ENCODE results near the gene CNN3. TPM values are rescaled to one million over a fixed set of nuclear protein-coding genes. Genes with fewer than 3 reads are reported as not detected.

CNN3 gene
- total RNA-seq, 2 donors from 2014 or later = 4.4 to 5.9 TPM

DNA sequence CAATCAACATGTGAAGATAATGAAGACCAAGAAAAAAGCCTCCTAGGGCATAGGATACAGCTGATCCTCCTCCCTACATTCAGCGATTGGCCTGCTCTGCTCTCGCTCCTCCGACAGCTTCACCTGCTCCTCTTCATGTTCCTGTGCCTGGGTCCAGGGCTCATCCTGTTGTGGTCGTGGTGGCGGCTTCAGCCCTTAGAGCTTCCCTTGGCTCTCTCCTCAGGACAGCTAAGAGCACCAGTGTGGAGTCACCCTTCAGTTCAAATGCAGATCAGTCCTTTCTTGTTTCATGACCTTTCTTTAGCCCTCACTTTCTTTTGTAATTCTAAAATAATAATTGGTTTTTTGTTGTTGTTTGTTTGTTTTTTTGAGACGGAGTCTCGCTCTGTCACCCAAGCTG lies 18.7 kb downstream of the CNN3 start:
- Mint-ChIP-seq H3K27ac (no peak overlapping the region), H3K9me3 (no peaks in the 10 kb centered on the region), H3K36me3 (no peaks in the 10 kb centered on the region)
- DNase-seq (ENCODE audit: low spot score in 2 of 2) = no peak
- ATAC-seq = no peak

DNA sequence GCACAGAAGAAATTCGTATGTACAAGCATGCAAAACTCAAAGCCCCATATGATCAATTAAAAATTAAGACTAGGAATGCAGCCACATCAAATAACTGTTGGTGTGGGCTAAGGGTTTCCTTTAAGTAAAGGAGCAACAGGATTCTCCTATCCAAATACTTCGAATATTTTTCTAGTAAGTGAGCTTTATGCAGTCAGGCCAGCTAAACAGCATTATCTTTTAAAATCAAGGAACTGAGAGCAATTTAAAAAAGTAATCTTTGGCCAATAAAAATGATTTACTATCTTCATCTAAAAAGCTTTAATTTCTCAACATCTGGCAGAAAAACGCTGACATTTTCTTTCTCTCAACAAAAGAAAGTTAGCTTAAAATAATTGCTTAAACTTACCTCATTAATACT lies 19.8 kb downstream of the CNN3 start:
- no peak for DNase-seq (ENCODE audit: low spot score in 2 of 2)
- no peak for ATAC-seq
- H3K27ac Mint-ChIP-seq = no peak overlapping the region
- H3K9me3 Mint-ChIP-seq = no peaks in the 10 kb centered on the region
- no peaks in the 10 kb centered on the region for H3K36me3 Mint-ChIP-seq

DNA sequence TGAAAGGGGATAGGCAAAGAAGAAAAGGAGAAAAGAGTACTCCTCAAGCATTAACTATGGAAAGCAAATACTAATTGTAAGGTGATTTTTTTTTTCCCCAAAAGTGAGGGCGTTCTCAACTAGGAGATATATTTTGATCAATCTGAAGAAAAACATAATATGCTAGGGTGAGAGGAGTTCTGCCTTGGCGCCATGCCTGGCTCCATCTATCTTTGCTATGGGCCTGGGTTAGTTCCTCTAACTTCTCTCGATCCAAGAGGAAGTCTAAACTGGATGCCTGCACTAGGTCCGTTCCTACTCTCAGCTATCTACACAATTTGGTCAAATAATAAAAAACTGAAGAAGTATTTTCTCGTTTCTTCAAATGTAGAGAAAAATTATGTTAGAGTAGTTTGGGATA lies 20.5 kb downstream of the CNN3 start:
- ATAC-seq (no peak), DNase-seq (ENCODE audit: low spot score in 2 of 2) (no peak)
- Mint-ChIP-seq H3K27ac (no peak overlapping the region), H3K9me3 (no peaks in the 10 kb centered on the region), H3K36me3 (no peaks in the 10 kb centered on the region)

DNA sequence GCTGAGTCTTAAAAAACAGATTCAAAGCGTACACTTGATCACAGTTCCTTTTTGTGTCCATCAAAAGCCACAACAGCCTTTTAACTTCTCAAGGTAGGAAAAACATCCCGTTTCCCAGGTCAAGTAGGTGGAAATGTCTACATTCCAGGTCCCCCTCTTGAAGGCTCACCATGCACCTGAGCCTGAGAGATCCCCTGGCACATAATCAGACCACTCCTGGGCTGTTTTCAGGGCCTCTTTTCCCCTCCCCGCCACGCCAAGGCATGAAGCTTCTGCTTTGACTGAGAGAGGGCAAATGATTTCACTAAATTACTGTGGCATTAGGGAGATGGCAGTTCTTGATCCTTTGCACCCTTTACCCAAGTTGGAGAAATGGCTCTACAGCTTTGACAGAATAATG lies 21.7 kb downstream of the CNN3 start:
- H3K36me3 Mint-ChIP-seq = no peaks in the 10 kb centered on the region
- H3K9me3 Mint-ChIP-seq = no peaks in the 10 kb centered on the region
- no peak overlapping the region for H3K27ac Mint-ChIP-seq
- no peak for DNase-seq (ENCODE audit: low spot score in 2 of 2)
- ATAC-seq = no peak

DNA sequence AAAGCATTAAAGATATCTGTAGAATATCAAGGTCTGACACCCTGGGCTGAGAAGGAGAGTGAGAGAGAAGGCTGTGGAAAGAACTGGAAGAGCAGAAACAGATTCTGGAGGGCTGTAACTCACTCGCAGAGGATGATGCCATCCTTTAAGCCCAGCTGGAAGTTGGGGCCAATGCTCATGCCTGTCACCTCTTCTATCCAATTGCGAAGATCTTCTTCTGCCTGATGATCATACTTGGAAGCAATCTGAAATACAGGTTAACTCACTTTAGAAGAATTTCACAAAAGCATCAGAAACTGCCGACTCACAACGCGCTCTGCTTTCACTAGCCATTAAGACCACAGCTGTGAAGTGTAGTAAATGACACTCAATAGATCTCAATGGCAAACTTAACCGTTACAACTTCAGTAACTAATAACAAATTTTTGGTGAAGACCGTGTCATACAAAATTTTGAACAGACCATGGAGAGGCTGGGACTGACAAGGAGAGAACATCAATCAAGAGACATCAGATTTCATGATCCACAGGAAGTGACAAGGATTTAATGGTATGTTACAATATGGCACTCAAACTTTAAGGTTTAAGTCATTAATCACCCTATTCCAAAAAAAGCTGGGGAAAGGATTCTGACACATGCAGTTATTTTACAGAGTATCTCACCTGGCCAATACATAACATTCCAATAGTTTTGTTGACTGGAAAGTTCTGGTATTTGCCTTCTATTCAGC lies 23.5 kb downstream of the CNN3 start:
- no peaks in the 10 kb centered on the region for H3K36me3 Mint-ChIP-seq
- no peaks in the 10 kb centered on the region for H3K9me3 Mint-ChIP-seq
- no peak for ATAC-seq
- DNase-seq (ENCODE audit: low spot score in 2 of 2) = no peak
- no peak overlapping the region for H3K27ac Mint-ChIP-seq

DNA sequence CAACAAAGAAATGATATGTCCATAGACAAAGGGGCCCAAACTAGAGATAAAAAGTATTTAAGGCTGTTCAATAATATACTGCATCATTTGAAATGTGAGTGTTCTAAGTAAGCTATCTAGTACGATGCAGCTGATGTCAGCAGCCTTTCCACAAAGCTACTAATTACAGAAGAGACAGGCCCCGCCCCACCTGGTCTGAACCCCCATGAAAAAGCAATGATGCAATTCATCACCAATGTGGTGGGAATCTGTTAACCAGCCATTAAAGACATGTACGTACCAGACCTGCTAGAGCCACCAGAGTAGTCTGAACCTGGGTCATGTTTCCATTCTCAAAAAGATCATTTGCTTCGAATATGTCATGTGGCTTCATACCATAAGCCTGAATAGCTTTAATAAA lies 25.1 kb downstream of the CNN3 start:
- no peak for ATAC-seq
- Mint-ChIP-seq H3K36me3 (no peaks in the 10 kb centered on the region), H3K9me3 (no peaks in the 10 kb centered on the region), H3K27ac (no peak overlapping the region)
- DNase-seq (ENCODE audit: low spot score in 2 of 2) = no peak

DNA sequence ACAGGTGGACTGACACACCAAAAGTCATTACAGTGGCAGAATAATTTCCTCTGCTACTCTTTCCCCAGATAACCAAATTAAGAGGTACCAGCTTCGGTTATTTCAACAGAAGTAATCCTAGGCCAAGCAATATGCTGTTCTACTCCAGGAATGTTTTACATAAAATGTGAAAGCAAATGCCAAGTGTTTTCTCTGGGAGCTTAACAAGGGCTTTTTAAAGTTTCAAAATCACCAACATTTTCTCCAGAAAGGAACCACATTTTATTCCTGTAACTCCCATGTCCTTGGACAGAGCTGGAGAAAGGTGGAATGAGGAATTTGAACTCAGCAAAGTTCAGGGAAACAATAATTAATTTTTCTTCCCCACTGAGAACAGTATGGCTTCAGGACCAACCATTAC lies 27.2 kb downstream of the CNN3 start:
- no peaks in the 10 kb centered on the region for H3K36me3 Mint-ChIP-seq
- no peaks in the 10 kb centered on the region for H3K9me3 Mint-ChIP-seq
- no peak overlapping the region for H3K27ac Mint-ChIP-seq
- ATAC-seq = no peak
- DNase-seq (ENCODE audit: low spot score in 2 of 2) = no peak

DNA sequence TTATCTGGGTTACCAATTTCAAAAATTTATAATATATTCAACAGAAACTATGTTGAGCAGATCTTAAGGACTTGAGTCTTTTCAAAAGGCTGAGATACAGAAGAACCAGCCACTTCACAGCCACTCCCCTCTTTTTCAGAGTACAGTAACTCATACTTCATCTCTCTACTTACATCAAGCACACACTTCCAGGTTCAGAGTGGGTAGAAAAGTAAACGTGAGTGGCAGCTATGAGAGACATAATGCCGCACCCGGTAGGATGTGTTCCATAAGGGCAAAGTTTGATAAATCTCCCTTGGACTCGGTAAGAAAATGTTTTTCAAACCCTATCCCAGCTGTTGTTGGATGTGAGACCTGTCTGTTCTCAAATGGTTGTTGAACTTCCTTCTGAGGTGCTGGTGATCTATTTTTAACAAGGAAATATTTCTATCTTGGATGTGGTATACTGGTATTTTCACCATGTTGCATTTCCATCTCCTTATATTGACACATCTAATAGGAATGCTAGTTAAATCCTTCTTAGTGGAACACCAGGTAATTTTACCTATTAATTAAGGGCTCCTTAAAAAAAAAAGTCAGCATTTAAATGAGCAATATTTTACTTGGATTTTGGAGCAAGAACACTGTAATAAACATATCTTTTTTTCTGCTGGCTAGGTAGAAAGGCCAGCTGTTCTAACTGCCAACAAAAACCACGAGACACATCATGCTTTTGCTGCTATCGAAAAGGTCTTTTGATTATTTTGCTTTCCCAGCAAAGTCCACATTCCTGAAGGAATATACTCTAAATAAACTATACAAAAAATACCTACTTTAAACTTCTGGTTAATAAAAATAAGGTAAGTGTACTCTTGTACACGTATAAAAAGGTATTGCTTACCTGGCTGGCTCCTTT lies 28.2 kb downstream of the CNN3 start:
- DNase-seq (ENCODE audit: low spot score in 2 of 2) = no peak
- no peak overlapping the region for H3K27ac Mint-ChIP-seq
- H3K36me3 Mint-ChIP-seq = no peaks in the 10 kb centered on the region
- no peak for ATAC-seq
- H3K9me3 Mint-ChIP-seq = no peaks in the 10 kb centered on the region

DNA sequence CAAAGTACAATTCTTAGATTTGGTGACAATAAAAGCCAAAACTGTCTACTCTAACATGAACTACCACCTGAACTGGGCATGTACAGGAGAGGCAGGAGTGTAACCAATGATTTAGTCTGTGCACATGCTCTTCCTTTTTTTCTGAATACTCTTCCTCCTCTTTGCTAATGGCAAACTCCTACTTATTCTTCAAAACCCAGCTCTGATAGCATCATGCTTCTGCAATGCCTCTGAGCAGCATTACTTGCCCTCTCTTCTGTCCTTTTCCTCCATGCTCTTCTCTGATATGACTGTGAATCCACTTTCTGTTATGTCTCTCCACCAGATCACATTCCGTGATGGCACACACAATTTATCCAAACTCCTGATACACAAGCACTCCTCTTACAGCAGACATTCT lies 31.4 kb downstream of the CNN3 start:
- no peak overlapping the region for H3K27ac Mint-ChIP-seq
- no peaks in the 10 kb centered on the region for H3K9me3 Mint-ChIP-seq
- no peaks in the 10 kb centered on the region for H3K36me3 Mint-ChIP-seq
- no peak for DNase-seq (ENCODE audit: low spot score in 2 of 2)
- no peak for ATAC-seq

DNA sequence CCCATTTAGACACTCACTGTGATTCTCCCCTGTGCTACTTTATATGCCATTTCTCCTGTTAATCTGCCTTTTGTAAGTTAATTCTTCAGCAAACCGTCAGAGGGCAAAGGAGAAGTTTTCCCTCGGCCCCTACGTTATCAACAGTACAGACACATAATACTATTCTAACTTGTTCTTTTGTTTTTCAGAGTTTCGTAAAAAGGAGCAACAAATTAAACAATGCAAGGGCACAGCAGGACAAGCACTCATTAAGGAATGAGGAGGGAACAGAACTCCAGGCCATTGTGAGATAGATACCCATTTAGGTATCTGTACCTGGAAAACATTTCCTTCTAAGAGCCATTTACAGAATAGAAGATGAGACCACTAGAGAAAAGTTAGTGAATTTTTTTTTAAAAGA lies 32.3 kb downstream of the CNN3 start:
- no peak for ATAC-seq
- no peaks in the 10 kb centered on the region for H3K9me3 Mint-ChIP-seq
- H3K36me3 Mint-ChIP-seq = no peaks in the 10 kb centered on the region
- no peak for DNase-seq (ENCODE audit: low spot score in 2 of 2)
- H3K27ac Mint-ChIP-seq = no peak overlapping the region

DNA sequence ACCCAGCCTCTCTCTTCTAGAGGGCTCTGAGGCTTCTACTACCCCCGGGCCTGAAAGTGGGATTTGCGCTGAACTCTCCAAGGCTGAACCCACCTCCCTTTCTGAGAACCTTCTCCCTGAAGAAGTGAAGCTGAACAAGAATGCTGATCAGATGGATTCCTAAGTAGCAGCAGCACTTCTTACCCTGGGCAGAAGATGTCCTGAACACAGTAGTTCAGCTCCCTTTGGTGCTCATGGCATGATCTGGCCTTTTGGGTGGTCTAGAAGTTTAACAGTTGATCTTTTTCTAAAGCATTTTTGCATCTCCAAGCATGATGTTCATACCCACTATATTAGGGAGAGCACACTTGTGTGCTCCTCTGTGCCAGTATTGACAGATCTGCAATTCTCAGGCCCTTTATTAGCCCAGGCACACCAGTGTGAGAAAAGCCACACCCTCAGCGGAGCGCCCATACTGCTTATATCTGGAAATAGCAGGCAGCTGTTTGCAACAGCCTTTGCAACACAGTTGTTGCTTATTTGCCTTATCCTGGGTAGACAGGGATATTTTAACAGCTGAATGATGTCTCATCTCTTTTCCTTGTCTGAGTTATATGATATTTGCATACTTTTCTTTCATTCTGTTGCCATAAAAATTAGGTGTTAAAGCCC lies 34.2 kb downstream of the CNN3 start:
- H3K27ac Mint-ChIP-seq = no peak overlapping the region
- H3K9me3 Mint-ChIP-seq = no peaks in the 10 kb centered on the region
- DNase-seq (ENCODE audit: low spot score in 2 of 2) (no peak), ATAC-seq (no peak)
- H3K36me3 Mint-ChIP-seq = no peaks in the 10 kb centered on the region

DNA sequence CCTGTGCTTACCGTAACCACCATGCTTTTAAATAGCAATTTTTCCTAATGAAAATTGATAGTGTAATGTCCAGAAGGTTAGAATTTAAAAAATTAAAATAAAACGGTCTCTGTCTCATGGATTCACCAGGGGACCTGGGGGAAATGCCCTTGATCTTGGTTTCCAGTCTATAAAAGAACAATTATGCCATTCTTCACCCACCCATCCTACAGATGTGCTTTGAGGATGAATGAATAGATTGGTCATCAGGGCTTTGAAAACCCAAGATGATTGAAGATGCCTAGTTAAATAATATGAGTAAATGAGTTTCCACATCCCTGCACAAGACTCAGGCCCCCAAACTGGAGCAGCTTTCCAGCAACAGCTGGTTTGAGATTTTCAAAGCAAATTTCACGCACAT lies 38.7 kb downstream of the CNN3 start:
- DNase-seq (ENCODE audit: low spot score in 2 of 2) (no peak), ATAC-seq (no peak)
- Mint-ChIP-seq H3K27ac (no peak overlapping the region), H3K36me3 (no peaks in the 10 kb centered on the region), H3K9me3 (no peaks in the 10 kb centered on the region)

DNA sequence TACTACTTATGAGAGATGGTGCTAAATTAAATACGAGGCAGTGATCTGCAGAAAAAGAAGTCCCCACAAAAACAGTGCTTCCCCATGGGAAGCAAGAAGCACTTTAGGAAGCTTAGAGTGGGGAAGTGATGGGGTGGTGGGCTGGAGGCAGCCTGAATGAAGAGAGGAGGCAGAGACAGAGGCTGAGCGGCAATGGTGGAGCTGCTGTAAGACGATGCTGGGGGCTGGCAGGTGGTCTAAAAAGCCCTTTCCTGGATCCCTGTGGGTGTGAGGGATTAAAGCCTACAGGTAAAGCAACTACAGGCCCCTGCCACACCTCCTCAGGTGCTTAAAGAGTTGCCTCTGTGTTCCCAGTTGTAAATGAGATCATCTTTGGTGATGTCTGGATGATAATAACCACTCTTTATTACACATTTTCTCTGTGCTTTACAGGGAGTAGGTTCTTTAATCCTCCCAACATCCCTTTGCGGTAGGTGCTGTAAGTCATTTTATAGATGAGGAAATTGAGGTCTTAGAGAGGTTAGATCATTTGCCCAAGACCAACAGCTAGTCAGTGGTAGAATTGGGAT lies 39.2 kb downstream of the CNN3 start:
- Mint-ChIP-seq H3K36me3 (no peaks in the 10 kb centered on the region), H3K9me3 (no peaks in the 10 kb centered on the region), H3K27ac (no peak overlapping the region)
- DNase-seq (ENCODE audit: low spot score in 2 of 2) (no peak), ATAC-seq (no peak)

DNA sequence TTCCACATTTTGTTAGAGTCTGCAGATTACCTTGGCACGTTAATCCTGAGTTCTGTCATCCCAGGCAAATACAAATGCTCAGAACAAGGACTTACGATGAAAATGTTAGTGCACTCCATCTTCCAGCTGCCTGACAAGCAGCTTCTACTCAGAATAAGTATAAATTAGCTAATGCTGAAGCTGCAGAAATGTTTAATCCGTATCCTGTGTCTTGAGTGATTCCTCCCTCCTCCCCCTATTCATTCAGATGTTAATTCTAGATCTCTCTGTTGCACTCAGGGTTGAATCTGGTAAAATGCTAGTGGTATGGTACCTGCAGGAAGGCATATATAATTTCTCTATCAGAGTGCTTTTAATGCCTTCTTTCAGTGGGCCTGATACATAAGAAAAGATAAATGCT lies 39.8 kb downstream of the CNN3 start:
- DNase-seq (ENCODE audit: low spot score in 2 of 2) = no peak
- no peak for ATAC-seq
- Mint-ChIP-seq H3K27ac (no peak overlapping the region), H3K36me3 (no peaks in the 10 kb centered on the region), H3K9me3 (no peaks in the 10 kb centered on the region)

DNA sequence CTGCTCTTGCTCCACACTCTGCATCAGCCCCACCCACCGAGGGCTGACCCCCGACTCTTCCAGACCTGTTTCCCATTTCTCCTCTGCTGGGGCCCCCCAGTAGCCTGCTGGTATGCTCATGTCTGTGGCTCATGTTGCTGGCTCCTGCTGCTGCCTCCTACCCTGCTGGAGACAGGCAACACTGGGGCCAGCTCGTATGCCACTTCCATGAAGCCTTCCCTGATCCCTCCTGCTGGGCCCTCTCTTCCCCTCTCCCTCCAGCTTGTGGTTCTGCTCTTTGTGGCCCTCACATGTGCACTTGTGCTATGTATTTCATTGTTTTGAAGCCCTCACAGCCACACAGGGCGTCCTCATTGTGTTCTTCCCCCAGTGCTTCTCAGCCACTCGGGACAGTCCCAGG lies 40.5 kb downstream of the CNN3 start:
- H3K27ac Mint-ChIP-seq = no peak overlapping the region
- DNase-seq (ENCODE audit: low spot score in 2 of 2) = no peak

DNA sequence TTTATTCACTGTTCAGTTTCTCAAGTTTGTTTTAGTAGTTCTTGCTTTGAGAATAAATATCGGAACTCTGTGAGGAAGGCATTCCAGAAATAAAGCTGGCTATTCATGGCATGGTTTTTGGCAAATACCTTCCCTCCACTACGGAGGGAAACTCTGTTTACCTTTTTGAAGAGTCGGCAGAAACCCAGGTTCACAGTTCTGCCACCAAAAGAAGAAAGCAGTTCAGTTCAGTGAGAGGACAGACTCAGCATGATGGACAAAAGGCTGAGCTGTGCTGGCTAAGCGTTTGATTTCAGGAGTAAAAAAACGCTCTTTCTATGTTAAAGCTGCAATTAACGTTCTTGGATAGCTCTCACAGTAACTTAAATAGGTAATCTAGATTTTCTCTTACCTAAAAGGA lies 42.4 kb downstream of the CNN3 start:
- peak overlapping the region in 1 of 2 donors; percentile 81 for H3K27ac Mint-ChIP-seq
- no peak for DNase-seq (ENCODE audit: low spot score in 2 of 2)
- H3K36me3 Mint-ChIP-seq = no peaks in the 10 kb centered on the region
- no peaks in the 10 kb centered on the region for H3K9me3 Mint-ChIP-seq
- ATAC-seq = no peak

More for the DNA sequence above, 40.5 kb downstream of the CNN3 start:
- ATAC-seq = no peak
- Mint-ChIP-seq H3K36me3 (no peaks in the 10 kb centered on the region), H3K9me3 (no peaks in the 10 kb centered on the region)

DNA sequence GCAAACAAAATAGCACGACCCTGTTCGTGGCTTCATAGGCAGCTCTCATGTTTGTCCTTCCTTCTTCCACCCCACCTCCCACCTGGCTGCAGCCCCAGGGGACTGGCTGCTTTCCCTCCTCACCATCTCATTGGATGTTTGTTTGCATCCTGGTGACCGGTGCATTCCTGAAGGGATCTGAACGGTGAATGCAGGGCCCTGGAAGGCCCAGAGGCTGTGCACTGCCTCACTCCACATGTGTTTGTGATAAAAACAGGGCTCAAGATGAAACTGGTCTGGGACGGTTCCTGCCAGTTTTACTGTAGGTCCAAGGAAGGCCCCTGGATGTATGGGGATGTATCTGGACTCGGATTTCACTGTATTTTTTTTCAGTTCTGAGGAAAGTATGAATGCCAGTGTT lies 42.8 kb downstream of the CNN3 start:
- DNase-seq (ENCODE audit: low spot score in 2 of 2) (no peak), ATAC-seq (no peak)
- Mint-ChIP-seq H3K27ac (peak overlapping the region in 1 of 2 donors; percentile 81), H3K9me3 (no peaks in the 10 kb centered on the region), H3K36me3 (no peaks in the 10 kb centered on the region)

Data from activated naive CD4-positive, alpha-beta T cell treated with anti-CD3 and anti-CD28 coated beads, Interleukin-2, amount 50 U/mL, for 72 hours (primary cell).